Activated CD8-positive, alpha-beta memory T cell treated with anti-CD3 and anti-CD28 coated beads for 24 hours (primary cell): ENCODE data around the gene PPM1M.
A peak's percentile ranks its signal among the peaks of the same experiment; 100 is the strongest.
"Not testable (repeated sequence)": the region's sequence is repeated elsewhere in the genome, so short reads cannot be mapped to it uniquely, and the experiment has no call there.

ENCODE experiments used
- DNase-seq: peaks from one replicate; pipeline ENCODE4 v3.0.0-alpha.2; 2020

PPM1M gene

DNA sequence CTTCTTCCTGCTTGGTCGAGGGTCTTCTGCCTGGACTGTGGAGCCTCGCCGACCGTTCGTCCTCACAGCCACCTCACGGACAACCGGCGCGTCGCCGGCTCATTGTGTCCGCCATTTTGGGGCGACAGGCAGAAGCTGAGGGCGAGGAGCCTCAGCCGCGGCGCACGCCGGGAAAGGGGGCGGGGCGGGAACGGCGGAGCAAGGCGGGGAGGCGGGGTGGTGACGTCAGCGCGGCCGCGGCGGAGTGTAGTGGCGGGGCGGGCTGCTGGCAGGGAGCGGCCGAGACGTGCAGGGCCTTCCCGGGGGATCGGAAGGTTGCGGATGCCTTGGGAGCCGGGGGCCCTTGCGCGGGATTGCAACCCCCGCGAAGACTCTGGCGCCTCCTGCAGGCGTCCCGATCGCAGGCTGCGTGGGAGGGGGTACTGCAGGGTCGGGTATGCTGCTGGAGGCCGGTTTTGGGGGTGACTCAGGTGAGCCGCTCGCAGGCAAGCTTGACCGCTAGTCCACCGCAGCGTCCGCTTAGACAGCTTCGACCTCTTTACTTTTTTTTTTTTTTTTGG, 33.0 kb downstream of the PPM1M start, which contains the start of gene WDR82:
Gene WDR82, minus strand, starts transcription at position 140 of the 560 bp plus-strand sequence. CDS start 288 bp downstream, outside the sequence.
- DNase-seq, result peak; percentile 99

DNA sequence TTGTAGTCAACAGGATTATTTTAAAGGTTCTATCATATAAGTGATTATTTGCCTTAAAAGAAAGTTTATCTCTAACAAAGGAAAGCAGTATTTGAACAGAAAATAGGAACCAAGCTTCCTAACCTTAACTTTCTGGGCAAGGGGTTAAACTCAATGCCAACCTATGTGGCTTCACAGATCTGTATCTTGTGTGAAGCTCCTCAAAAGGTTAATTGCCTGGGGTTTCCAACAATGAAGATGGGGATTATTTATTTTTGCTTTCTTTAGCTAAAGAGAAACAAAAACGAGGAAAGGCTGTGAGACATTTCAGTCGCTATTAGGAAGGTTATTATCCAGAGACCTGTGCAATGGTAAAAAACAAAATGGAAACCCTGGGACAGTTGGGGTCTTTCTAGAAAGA, 34.0 kb downstream of the PPM1M start:
- no peak for DNase-seq

DNA sequence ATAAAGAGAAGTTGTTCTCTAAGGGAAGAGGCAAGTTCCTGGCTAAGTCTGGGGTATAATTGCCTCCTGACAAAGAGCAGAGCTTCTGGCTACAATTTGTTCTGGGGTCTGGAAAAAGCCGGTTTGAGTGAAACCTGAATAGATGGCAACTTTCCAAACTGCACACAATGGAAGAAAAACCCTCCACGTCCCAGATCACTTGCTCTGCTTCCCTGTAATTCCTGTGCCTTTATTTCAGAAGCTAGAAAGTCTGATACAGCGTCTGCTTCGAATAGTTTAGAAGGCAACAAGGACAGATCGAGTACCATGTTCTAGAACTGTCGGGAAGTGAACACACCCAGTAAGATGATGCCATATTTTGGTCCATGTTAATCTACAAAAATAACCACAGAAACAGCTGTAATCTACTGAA, 34.5 kb downstream of the PPM1M start:
- DNase-seq, result no peak

DNA sequence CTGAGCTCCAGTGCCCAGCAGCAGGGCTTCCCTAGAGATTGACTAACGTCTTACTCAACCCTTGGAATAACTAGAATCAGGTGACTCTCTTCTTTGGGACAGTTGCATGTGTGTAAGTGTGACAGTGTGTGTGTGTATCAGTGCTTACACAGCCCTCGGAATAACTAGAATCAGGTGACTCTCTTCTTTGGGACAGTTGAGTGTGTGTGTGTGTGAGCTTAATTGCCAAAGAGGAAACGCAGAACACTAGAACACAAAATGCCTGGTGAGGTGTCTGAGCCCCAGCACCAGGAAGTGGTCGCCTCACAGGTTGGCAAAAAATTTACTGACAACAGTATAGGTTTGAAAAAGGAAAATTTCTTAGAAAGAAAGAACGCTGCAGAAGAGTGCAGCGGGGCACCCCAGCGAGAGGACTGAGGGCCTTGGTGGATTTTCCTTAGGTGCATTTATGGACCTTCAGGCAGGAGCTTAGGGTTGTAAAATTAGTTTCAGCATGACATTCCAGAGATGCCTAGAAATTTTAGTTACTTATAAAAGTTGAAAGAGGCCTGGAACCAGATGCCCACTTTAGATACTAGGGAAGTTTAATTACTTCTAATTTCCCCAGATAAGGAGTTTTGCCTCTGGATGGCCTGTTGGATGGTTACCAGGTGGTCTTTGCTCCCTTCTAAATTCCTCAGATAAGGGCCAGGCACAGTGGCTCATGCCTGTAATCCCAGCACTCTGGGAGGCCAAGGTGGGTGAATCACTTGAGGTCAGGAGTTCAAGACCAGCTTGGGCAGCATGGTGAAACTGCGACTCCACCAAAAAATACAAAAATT, 36.6 kb downstream of the PPM1M start:
- DNase-seq, result no peak

DNA sequence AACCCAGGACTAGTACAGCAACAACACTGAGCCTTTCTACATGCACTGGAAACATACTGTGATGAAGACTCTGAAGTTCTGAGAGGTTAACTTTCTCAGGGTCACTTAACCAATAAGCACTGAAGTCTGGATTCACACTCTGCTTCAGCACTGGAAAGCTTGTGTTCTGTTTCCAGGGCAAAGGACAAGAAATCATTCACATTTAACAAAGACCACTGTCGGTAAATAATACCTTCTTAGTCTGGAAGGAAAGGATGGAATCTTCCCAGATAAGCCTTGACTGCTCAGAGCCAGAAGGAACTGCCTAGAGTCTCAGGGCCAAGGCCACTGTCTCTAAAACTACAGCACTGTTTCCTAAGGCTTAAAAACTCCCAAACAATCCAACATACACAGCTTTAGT, 37.7 kb downstream of the PPM1M start:
- DNase-seq, result no peak

DNA sequence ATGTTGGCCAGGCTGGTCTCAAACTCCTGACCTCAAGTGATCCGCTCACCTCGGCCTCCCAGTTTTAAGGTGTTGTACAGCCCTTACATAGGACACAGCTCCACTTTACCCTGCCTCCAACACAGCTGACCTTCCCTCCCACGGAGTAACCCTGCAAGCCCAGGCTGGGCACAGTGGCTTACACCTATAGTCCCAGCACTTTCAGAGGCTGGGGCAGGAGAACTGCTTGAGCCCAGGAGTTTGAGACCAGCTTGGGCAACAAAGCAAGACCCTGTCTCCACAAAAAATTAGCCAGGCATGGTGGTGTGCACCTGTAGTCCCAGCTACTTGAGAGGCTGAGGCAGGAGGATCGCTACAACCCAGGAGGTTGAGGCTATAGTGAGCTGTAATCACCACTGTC, 38.5 kb downstream of the PPM1M start:
- not testable (repeated sequence) for DNase-seq

DNA sequence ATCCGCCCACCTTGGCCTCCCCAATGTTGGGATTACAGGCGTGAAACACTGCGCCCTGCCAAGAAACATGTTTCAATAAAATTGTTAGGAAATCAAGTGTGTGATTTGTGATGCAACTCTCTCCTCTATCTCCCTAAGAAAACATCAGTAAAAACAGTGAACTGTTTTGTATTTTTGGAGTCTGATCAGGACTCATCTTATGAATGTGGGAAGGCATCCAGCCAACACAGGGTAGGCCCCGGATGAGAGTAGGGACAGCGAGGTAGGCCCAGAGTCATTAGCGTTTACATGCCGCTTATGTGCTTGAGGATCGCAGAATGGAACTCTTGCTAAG, 41.2 kb downstream of the PPM1M start:
- no peak for DNase-seq

DNA sequence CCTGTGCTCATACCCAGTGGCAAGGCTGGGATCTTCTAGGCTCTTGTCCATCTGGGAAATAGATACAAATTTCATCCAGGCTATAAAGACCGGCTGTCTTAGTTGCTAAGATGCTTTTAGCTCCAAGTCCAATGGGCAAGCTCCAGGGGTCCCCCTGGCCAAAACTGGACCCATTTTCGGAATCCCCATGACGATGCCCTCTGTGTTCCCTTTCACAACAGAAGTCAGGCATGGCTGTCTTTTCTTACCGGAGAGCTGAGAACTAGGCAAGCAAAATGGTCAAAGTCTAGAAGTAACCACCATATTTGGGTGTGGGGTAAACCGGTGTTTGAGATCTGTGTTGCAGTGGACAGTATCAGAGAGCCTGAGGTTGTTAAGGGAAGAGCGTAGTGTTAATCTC, 43.1 kb downstream of the PPM1M start:
- DNase-seq, result no peak

DNA sequence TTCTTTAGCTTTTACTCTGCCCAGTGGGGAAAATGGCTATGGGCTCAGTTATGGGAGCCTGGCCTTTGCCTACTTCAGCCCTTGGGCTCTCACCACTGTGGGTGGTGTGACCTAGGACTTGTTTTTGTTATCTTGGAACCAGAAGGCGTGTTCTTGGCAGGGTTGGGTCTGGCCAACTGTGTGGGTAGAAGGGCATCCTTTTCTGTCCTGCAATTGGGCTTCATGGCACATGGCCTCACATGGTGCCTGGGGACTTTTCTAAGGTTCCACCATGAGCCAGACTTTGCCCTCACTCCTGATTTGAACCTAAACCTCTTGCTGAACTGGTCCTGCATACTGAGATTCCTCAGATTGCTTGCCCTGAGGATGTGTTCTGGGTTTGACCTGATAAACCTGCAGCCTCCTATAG, 43.8 kb downstream of the PPM1M start:
- DNase-seq, result no peak

DNA sequence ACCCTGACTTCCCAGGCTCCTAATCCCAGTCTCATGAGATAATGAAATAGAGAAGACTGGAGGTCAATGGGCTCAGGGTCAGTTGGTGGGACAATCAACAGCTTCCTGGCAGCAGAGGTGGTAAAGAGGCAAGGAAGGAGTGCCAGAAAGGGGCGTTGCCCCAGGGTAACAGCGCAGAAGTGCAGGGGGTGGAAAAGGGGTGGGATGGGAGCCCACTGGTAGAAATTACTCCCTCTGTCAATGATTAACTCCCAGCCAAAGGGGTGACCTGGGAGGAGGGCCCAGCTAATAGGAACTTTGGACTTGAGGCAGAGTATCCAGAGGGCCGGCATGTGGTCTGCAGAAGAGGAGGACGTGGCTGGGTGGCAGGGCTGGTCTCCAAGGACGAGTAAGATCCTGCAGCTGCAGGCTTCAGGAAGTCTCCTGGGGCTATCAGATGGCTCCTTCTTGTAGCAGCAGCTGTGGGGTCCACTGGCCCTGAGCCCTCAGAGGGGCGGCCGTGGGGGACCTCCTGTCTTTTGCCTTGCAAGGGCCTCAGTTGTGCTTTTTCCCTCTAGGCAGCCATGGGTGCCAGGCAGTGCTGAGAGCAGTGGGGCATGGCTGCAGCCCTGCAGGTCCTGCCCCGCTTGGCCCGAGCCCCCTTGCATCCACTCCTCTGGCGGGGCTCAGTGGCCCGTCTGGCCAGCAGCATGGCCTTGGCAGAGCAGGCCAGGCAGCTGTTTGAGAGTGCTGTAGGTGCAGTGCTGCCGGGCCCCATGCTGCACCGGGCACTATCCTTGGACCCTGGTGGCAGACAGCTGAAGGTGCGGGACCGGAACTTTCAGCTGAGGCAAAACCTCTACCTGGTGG, 44.4 kb downstream of the PPM1M start:
- no peak for DNase-seq

DNA sequence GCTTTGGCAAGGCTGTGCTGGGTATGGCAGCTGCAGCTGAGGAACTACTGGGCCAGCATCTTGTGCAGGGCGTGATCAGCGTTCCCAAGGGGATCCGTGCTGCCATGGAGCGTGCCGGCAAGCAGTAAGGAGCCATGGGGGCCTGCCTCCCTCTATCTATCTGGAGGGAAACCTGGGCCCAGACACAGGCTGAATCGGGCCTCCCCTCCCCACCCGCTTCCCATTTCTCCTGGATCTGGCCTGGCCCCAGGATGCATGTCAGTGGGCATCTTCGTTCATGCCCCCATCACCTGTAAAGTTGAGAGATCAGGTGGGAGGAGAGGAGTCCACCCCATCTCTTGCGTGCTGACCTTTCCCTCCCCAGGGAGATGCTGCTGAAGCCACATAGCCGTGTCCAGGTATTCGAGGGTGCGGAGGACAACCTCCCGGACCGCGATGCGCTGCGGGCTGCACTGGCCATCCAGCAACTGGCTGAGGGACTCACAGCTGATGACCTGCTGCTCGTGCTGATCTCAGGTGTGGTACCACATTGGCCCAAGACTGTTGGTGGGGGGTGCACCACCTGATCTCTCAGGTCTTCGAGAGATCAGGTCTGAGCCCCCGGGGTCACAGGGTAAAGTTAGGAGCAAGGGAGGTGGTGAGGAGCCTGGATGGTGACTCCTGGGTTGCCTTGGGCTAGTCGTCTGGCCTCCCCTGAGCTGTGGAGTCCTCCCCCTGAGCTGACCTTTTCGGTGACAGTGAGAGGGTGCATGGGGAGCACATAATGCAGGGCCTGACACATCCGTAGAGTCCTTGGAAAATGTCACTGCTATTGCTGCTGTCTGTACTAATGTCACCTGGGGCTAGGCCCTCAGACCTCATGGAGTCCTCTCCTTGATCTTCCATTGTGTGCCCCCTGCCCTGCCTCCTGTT, 45.3 kb downstream of the PPM1M start:
- no peak for DNase-seq

DNA sequence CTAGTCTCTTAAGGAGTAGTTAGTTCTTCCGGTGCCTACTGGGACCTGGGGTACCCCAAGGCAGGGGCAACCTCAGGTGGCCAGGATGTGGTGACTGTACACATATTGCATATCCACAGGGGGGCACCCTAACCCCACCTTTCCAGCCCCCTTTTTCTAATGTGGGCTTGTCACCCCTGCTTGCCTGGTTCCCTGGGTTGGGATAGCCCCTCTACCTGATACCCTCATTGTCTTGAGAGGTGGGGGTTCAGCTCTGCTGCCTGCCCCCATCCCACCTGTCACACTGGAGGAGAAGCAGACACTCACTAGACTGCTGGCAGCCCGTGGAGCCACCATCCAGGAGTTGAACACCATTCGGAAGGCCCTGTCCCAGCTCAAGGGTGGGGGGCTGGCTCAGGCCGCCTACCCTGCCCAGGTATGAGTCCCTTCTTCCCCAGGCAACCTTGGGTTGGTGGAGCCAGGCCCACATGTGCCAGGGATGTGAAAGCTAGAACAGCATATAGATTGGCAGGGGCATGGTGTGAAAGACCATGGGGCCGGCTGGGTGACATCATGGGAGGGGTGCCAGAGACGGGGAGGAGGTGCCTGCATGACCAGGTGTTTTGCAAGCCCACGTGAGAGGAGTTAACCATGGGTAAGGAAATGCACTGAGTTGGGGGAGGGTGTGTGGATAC, 46.1 kb downstream of the PPM1M start:
- DNase-seq, result peak; percentile 78

DNA sequence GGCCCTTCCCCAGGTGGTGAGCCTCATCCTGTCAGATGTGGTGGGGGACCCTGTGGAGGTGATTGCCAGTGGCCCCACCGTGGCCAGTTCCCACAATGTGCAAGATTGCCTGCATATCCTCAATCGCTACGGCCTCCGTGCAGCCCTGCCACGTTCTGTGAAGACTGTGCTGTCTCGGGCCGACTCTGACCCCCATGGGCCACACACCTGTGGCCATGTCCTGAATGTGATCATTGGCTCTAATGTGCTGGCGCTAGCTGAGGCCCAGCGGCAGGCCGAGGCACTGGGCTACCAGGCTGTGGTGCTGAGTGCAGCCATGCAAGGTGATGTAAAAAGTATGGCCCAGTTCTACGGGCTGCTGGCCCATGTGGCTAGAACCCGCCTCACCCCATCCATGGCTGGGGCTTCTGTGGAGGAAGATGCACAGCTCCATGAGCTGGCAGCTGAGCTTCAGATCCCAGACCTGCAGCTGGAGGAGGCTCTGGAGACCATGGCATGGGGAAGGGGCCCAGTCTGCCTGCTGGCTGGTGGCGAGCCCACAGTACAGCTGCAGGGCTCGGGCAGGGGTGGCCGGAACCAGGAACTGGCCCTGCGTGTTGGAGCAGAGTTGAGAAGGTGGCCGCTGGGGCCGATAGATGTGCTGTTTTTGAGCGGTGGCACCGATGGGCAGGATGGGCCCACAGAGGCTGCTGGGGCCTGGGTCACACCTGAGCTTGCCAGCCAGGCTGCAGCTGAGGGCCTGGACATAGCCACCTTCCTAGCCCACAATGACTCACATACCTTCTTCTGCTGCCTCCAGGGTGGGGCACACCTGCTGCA, 46.9 kb downstream of the PPM1M start:
- DNase-seq, result no peak

DNA sequence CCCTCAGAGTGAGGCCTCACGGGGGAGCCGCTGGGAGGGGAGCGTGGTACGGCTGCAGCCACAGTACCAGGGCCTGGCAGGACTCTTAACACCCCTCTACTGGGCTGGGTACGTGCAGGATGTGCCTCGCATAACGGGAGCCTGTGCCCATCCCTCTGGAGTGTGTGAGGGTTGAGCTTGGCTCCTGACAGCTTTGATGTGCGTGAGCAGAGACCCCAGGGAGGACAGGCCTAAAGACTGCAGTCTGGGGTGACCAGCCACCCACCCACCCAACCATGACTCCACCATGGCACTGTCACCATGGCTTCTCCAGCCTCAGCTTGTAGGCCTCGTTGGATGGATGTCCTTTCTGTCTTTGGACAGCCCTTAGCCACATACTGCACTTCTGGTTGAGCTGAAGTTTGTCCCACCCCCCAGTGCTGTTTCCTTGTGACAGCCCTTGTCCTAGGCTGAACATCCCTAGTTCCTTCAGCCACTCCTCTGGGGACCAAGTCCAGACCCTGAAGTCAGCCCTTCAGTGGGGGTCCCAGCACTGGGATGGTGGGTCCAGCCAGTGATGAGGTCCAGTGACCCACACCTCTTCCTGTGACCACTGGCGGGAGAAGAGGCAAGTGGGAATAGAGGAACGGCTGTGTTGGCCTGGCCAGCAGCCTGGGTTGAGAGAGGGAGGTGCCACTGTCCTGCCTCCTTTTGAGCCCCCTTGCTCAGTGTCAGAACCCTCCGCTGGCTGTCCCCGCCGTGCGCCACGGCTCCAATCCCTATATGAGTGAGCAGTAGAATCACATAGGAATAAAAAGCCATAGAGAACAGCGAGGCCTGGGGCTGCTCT, 48.1 kb downstream of the PPM1M start:
- DNase-seq, result no peak

DNA sequence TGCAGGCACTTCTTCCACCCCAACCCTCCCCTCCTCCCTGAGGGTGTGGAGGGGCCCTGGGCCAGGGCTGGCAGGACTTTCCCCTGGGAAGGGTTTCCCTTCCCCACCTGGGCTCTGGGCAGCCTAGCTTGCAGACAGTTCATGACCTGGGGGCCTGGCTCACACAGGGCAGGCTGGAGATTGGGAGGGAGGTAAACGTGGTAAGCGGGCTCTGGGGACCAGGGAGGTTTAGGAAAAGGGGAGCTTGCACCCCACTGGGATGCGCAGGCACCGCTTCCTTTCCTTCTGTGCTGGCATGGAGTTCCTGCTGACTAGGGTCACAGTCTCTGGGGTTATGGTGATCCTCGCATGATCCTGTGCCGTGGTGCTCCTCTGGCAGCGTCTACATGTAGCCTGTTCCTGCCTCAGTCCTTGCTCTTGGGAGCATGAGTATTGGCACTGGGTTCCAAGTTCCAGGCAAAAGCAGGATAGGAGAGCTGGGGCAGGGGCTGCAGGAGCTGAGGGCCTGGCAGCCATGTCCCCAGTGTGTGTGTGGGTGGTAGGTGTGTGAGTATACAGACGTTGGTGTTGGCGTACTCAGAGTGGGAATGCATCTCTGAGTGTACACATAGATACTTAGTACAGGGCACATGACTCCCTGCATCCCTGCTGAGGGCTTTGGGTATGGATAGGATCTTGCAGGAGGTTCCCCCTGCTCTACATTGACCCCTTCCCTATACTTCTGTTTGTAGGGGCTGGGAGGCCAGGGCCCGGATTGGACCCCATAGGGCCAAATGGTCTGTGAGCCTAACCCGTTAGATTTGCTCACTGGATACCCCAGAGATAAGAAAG, 49.0 kb downstream of the PPM1M start:
- no peak for DNase-seq

DNA sequence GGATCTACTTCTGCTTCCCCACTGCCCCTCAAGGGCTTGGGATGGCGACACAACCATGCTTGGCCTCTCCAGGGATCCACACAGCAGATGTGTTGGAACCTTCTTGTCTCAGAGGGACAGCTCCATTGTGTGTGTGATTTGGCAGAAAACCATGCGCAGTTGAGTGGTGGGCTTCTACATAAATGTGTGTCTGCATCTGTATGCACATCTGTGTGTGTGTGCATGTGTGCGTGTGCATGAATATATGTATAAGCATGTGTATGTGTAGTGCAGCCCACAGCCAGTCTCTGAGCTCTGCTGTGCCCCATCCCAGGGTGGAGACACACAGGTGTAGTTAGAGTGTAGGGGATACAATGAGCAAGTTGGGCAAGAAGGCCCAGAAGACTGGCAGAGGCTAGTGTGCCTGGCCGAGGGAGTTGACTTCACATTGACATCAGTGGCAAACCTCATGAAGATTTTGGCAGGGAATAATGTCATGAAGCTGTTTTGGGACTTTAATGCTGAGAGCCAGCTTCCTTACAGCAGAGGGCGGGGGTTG, 50.2 kb downstream of the PPM1M start:
- no peak for DNase-seq

DNA sequence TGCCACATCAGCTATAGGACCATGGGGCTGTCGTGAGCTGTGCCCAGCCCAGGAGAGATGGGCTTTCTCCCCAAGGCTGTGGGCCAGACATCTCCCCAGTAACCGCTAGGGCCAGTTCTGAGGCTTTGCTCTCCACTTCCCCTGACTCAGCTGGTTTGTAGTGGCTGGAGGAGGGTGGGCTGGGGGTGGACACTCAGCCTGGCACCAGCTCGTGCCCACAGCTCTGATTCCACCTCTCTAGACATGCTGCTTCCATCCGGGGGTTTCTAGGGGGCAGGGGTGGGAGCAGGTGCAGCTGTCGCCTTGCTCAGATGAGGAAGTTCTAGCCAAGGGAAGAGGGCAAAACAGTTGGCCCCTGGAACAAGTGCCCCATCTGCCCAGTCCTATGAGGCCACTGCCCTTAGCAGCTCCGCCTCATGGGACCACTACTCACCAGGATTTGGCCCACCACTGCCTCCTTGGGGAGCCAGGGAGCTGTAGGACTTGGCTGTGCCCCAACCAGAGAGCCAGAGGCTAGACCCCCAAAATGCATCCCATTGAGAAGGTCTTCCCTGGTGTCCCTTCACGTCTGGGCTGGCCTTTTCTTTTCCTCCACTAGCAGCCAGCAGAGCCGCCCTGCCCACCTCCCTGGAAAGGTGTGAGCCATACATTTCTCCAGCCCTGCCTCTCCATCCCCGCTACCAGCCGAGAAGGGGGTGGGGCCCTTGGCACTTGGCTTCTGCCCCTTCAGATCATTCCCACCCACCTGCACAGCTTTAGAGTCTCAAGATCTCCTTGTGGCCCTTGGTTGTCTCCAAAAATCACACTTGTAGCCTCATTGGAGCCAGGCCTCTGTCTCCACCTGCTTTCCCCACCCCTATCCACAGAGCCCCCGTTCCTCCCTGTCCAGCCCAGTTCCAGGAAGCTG, 51.9 kb downstream of the PPM1M start:
- DNase-seq, result no peak
